ENCODE results near the gene LETM1.

LETM1 gene

DNA sequence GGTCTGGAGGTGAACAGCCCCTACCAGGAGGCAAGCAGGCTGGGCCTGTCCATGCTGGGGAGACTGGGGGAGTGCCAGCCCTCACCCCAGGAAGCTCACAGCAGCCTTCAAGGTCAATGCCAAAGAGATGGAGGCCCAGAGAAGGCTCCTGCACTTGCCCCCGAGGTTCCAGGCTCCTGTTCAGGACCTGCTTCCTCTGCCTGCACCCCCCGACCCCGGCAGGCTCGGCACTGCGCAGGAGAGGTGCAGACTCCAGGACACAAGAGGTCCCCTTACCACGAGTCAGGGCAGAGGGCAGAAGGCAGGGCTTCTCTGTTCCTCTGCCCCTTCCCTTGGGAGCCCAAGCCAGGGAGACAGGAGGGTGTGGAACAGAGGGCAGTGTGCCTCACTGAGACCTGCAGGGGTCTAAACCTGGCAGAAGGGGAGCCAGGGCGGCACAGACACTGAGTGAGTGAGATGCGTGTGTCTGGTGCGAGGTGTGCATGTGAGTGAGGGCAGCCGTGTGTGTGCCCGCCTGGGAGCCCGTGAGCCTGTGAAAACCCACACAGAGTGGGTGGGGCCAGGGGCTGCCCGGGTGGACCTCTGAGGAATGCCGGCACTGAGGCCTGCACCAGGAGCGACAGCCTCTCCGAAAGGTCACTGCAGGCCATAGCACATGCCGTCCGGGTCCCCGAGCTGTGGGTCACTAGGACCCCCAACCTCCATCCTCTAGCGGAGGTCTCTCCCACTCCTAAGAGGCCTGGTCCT, 93.5 kb downstream of the LETM1 start:
- H3K27ac ChIP-seq, result no peak overlapping the region
- TF ChIP-seq, protein P1, sequence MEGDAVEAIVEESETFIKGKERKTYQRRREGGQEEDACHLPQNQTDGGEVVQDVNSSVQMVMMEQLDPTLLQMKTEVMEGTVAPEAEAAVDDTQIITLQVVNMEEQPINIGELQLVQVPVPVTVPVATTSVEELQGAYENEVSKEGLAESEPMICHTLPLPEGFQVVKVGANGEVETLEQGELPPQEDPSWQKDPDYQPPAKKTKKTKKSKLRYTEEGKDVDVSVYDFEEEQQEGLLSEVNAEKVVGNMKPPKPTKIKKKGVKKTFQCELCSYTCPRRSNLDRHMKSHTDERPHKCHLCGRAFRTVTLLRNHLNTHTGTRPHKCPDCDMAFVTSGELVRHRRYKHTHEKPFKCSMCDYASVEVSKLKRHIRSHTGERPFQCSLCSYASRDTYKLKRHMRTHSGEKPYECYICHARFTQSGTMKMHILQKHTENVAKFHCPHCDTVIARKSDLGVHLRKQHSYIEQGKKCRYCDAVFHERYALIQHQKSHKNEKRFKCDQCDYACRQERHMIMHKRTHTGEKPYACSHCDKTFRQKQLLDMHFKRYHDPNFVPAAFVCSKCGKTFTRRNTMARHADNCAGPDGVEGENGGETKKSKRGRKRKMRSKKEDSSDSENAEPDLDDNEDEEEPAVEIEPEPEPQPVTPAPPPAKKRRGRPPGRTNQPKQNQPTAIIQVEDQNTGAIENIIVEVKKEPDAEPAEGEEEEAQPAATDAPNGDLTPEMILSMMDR (conservative IDR thresholded peaks at IDR 0.05), result no peak
